GM12801 (cell line): ENCODE measurements around the gene KDM4B.

Experiments
- CTCF ChIP-seq: IDR thresholded peaks from one replicate; pipeline ENCODE4 v1.5.1; 2011; ENCODE audit warnings: control low read depth; ENCODE audit not compliant: insufficient read length; ENCODE audit errors: extremely low read depth

The KDM4B gene

GRCh38 chr19:5194641-5195040, 225.7 kb downstream of the KDM4B start:
- TF ChIP-seq CTCF, result no peak

DNA sequence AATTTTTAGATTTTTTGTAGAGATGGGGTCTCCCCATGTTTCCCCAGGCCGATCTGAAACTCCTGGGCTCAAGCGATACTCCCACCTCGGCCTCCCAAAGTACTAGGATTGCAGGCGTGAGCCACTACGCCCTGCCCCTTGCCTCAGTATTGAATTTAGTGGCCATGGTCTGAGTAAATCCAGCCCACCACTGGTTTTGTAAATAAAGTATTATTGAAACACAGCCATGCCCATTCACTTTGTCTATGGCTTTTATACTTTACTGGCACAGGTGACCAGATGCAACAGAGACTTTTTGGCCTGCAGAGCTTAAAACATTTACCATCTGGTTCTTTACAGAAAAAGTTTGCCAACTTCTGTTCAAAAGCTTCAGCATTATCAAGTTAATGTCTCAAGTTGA, 227.9 kb downstream of the KDM4B start:
- no peak for TF ChIP-seq CTCF

- no peak for TF ChIP-seq CTCF
Observed at GRCh38 chr19:5200844-5201243, 231.9 kb downstream of the KDM4B start.

DNA sequence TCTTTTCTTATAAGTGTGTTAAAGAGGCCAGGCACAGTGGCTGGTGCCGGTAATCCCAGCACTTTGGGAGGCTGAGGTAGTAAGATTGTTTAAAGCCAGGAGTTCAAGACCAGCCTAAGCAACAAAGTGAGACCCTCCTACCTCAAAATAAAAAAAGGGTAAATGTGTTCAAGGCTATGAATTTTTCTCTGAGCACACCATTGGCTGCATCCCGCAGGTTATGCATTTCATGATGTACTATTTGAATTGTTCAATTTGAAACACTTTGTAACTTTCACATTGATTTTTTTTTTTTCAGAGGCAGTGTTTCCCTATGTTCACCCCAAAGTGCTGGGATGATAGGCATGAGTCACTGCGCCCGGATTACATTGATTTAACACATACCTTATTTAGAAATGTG, 233.6 kb downstream of the KDM4B start:
- TF ChIP-seq CTCF, result no peak
